ENCODE measurements around the gene NOL9.

Gene NOL9

DNA sequence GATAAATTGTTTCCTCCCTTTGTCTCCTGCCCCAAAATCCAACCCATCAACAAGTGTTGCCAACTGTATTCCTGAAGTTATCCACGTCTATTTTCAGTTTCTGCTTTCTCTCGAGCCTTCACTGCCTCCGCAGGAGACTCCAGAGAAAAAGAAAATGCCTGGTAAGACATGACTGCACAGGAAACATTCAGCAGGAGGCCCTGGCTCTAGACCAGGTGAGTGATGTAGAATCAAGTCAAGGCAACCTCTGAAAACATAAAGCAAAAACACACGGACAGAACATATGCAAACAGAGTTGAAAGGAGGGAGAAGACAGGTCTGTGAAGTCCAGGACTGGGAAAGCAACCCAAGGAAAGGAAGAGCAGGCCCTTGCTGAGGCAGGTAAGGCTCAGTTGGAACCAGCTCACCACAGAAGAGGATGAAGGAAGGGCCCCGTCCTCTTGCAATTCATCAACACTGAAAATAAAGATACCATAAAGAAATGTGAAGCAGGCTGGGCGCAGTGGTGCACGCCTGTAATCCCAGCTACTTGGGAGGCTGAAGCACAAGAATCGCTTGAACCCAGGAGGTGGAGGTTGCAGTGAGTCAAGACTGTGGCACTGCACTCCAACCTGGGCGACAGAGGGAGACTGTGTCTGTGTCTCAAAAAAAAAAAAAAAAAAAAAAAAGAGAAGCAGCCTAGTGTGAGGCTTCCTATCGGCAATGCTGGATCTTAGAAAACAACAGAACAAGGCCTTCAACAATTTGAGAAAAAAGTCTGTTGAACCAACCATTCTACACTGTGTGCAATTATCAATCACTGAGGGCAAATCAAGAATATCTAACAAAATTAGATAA, 8.8 kb downstream of the NOL9 start:
- TF ChIP-seq, protein P1, sequence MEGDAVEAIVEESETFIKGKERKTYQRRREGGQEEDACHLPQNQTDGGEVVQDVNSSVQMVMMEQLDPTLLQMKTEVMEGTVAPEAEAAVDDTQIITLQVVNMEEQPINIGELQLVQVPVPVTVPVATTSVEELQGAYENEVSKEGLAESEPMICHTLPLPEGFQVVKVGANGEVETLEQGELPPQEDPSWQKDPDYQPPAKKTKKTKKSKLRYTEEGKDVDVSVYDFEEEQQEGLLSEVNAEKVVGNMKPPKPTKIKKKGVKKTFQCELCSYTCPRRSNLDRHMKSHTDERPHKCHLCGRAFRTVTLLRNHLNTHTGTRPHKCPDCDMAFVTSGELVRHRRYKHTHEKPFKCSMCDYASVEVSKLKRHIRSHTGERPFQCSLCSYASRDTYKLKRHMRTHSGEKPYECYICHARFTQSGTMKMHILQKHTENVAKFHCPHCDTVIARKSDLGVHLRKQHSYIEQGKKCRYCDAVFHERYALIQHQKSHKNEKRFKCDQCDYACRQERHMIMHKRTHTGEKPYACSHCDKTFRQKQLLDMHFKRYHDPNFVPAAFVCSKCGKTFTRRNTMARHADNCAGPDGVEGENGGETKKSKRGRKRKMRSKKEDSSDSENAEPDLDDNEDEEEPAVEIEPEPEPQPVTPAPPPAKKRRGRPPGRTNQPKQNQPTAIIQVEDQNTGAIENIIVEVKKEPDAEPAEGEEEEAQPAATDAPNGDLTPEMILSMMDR (IDR thresholded peaks at IDR 0.05; ENCODE audit: borderline replicate concordance, insufficient read depth, low read depth, low read length), result no peak
- no peak overlapping the region for H3K4me3 ChIP-seq (ENCODE audit: low read depth, low read length)

DNA sequence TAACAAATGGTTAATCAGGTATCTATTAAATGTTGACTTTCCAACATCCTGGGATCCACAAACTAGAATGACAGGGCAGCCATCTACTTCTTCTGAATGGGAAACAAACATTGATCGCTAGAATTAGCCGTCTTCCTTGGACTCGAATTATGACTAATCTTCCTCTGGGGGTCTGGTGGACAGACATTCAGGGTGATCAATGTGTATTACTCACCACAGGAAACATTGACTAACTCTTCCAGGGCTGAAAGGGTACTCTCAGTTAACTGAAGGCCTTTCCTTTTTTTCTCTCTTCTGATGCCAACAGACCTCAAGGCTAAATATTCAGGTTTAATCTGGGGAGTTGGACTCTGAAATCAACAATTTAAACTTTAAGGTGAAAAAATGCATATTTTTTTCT, 9.5 kb downstream of the NOL9 start:
- no peak overlapping the region for H3K4me3 ChIP-seq (ENCODE audit: low read depth, low read length)
- TF ChIP-seq, protein P1 (IDR thresholded peaks at IDR 0.05; ENCODE audit: borderline replicate concordance, insufficient read depth, low read depth, low read length), result no peak

DNA sequence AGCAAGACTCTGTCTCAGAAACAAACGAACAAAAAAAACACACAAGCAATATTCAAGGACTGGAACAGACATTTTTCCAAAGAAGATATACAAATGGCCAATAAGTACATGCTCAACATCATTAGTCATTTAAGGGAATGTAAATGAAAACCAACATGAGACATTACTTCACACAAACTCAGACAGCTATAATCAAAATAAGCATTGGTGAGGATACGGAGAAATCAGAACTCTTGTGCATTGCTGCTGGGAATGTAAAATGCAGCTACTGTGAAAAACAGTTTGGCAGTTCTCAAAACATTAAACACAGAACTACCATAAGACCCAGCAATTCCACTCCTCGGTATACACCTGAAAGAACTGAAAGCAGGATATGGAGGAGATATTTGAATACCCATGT, 15.4 kb downstream of the NOL9 start:
- TF ChIP-seq, protein P1 (IDR thresholded peaks at IDR 0.05; ENCODE audit: borderline replicate concordance, insufficient read depth, low read depth, low read length), result no peak
- H3K4me3 ChIP-seq (ENCODE audit: low read depth, low read length), result no peak overlapping the region

DNA sequence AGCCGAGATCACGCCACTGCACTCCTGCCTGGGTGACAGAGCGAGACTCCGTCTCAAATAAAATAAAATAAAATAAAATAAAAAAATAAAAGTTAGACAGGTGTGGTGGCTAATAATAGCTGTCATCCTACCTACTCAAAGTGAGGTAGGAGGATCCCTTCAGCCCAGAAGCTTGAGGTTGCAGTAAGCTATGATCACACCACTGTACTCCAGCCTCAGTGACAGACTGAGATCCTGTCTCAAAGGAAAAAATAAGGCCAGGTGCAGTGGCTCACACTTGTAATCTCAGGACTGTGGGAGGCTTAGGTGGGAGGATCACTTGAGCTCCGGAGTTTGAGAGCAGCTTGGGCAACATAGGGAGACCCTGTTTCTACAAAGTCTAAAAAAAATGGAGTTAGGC, 18.0 kb downstream of the NOL9 start:
- TF ChIP-seq, protein P1 (IDR thresholded peaks at IDR 0.05; ENCODE audit: borderline replicate concordance, insufficient read depth, low read depth, low read length), result no peak
- H3K4me3 ChIP-seq (ENCODE audit: low read depth, low read length), result no peak overlapping the region

DNA sequence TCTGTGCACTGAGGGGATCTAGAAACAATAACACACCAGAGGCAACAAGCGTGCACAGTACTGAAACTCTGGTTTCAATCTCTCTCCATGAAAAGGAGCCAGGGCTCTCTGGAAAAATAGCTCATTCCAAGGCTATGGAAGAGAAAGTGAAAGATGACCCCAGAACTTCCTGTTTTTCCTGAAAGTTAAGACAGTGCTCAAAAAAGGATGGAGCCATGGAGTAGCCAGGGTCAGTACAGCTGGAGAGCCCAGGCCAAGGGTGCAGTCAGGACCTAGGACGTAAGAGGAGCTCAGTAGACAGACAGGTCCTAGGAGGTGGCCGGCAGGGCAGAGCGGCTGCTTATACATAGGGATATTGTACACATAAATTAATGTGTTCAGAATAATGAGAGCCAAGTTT, 19.1 kb downstream of the NOL9 start:
- H3K4me3 ChIP-seq (ENCODE audit: low read depth, low read length), result no peak overlapping the region
- TF ChIP-seq, protein P1 (IDR thresholded peaks at IDR 0.05; ENCODE audit: borderline replicate concordance, insufficient read depth, low read depth, low read length), result no peak

DNA sequence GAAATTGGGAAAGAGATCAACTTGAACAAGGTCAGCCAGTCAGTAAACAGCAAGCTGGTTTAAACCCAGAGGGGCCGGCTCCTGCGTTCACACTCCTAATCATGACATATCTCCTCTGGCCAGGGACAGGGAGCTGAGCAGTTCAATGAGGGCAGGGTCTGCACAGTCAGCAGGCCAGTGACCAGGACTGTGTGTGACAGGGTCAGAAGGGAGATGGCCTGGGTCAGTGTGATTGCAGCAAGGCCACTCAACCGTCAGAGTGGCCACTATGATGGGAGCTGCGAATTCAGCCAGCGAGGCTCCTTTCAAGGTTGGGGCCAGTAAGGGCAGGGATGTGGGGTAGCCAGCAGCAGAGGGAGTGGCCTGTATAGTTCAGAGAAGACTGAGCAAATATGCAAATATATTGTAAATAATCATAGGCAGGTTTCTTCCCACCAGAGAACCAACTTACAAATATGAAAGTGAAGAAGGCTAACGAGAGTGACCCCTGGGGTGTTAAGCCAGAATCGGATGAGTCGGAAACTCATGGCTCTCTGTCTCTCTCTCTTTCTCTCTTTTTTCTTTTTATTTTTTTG, 20.0 kb downstream of the NOL9 start:
- no peak overlapping the region for H3K4me3 ChIP-seq (ENCODE audit: low read depth, low read length)
- TF ChIP-seq, protein P1 (IDR thresholded peaks at IDR 0.05; ENCODE audit: borderline replicate concordance, insufficient read depth, low read depth, low read length), result no peak

DNA sequence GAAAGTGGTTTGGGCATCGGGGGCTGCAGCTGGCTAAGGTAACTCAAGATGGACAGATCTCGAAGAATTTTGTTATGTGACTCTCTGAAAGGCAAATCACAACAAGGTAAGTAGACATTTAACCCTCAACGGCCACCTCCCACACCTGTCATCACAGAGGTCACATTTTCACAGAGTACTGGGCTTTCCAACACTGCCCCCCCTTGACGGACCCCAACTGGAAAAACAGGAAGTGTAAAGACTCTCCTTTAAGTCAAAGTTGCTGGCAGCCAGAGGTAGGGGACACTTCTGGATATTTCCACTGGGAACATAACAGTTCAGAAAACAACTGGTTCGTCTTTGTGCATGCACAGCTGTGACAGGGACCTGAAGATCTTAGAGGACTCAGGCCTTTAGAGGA, 22.3 kb downstream of the NOL9 start:
- H3K4me3 ChIP-seq (ENCODE audit: low read depth, low read length), result no peak overlapping the region
- TF ChIP-seq, protein P1 (IDR thresholded peaks at IDR 0.05; ENCODE audit: borderline replicate concordance, insufficient read depth, low read depth, low read length), result no peak

All from GM12875 (cell line).